ENCODE data around the gene PPDPF.

PPDPF gene

GRCh38 chr20:63536997-63537524 lies 16.5 kb downstream of the PPDPF start, which contains the start of gene PTK6:
TSS of gene PTK6 (minus strand) at chr20:63537376. CDS start at chr20:63537314, 62 bp downstream.
- in situ Hi-C loops (cut with MboI; ENCODE audit: low pct_unique_long_range_greater_than_20kb, low sequenced_read_pairs, unreplicated experiment): no loop called here

GRCh38 chr20:63537525-63538203 lies 17.1 kb downstream of the PPDPF start:
- TF ChIP-seq, protein P1, sequence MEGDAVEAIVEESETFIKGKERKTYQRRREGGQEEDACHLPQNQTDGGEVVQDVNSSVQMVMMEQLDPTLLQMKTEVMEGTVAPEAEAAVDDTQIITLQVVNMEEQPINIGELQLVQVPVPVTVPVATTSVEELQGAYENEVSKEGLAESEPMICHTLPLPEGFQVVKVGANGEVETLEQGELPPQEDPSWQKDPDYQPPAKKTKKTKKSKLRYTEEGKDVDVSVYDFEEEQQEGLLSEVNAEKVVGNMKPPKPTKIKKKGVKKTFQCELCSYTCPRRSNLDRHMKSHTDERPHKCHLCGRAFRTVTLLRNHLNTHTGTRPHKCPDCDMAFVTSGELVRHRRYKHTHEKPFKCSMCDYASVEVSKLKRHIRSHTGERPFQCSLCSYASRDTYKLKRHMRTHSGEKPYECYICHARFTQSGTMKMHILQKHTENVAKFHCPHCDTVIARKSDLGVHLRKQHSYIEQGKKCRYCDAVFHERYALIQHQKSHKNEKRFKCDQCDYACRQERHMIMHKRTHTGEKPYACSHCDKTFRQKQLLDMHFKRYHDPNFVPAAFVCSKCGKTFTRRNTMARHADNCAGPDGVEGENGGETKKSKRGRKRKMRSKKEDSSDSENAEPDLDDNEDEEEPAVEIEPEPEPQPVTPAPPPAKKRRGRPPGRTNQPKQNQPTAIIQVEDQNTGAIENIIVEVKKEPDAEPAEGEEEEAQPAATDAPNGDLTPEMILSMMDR (IDR thresholded peaks at IDR 0.05; ENCODE audit: extremely low read depth, insufficient read depth, missing control alignments): peak; percentile 98
- peak; percentile 100 for DNase-seq (ENCODE audit: low spot score)
- in situ Hi-C loops (cut with MboI; ENCODE audit: low pct_unique_long_range_greater_than_20kb, low sequenced_read_pairs, unreplicated experiment): no loop called here

More at GRCh38 chr20:63536997-63537524, 16.5 kb downstream of the PPDPF start, which contains the start of gene PTK6:
- no peak for DNase-seq (ENCODE audit: low spot score)
- TF ChIP-seq, protein P1 (IDR thresholded peaks at IDR 0.05; ENCODE audit: extremely low read depth, insufficient read depth, missing control alignments): no peak

- DNase-seq (ENCODE audit: low spot score): no peak
- TF ChIP-seq, protein P1 (IDR thresholded peaks at IDR 0.05; ENCODE audit: extremely low read depth, insufficient read depth, missing control alignments): peak; percentile 22
- in situ Hi-C loops (cut with MboI; ENCODE audit: low pct_unique_long_range_greater_than_20kb, low sequenced_read_pairs, unreplicated experiment): no loop called here
Observed at GRCh38 chr20:63538204-63539091, 17.9 kb downstream of the PPDPF start.

DNA sequence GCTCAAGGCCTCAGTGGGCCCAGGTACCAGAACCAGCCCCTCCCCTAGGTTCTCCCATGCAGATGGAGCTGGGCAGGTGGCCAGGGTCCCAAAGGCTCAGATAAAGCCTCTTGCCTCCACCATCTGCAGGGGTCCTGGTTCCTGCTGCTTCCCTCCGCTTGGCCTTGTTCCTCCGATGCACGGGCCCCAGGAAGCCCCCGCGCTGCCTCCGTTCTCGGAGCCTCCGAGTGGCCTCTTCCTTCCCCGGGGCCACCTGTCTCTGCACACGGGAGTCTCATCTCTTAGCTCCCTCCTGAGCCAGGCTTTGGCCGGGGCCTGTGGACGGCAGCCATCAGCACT lies 18.5 kb downstream of the PPDPF start:
- in situ Hi-C loops (cut with MboI; ENCODE audit: low pct_unique_long_range_greater_than_20kb, low sequenced_read_pairs, unreplicated experiment): no loop called here
- TF ChIP-seq, protein P1 (IDR thresholded peaks at IDR 0.05; ENCODE audit: extremely low read depth, insufficient read depth, missing control alignments): no peak
- DNase-seq (ENCODE audit: low spot score): no peak

- no peak for DNase-seq (ENCODE audit: low spot score)
- TF ChIP-seq, protein P1 (IDR thresholded peaks at IDR 0.05; ENCODE audit: extremely low read depth, insufficient read depth, missing control alignments): no peak
- in situ Hi-C loops (cut with MboI; ENCODE audit: low pct_unique_long_range_greater_than_20kb, low sequenced_read_pairs, unreplicated experiment): no loop called here
Observed at GRCh38 chr20:63539441-63540370, 19.1 kb downstream of the PPDPF start.

Data from GM13977 (cell line).